IMR-90 (cell line): ENCODE results near the gene CBR4. TPM values are rescaled to one million over a fixed set of nuclear protein-coding genes. Genes with fewer than 3 reads are reported as not detected.

Source experiments
- ATAC-seq: fragments of 200-7000 bp; cut with Tn5 transposase; 2 replicates; pipeline ENCODE4 v1.9.1; 2020; ENCODE audit warnings: low read depth, mild to moderate bottlenecking, moderate library complexity
- BruUV-seq: library from RNA; stranded (reverse); fragments of 400-500 nt; replicated peaks from 2 replicates; lab custom pipeline; 2021; lab: Mats Ljungman, UMichigan
- CTCF ChIA-PET: fragments of 300-600 bp; formaldehyde crosslinking; extraction: SDS; loops from one replicate; lab custom pipeline; 2021; ENCODE audit warnings: antibody characterized with exemption; lab: Yijun Ruan, JAX
- POLR2A ChIA-PET: fragments of 300-600 bp; sonication (Branson Sonifier 250); formaldehyde crosslinking; loops from one replicate; lab custom pipeline; 2022; ENCODE audit warnings: antibody characterized with exemption; ENCODE audit not compliant: unreplicated experiment; lab: Charles Lee
- DNase-seq: peaks from one replicate; pipeline ENCODE4 v3.0.0; 2013
- H2AFZ ChIP-seq: replicated peaks from 2 replicates; pipeline ENCODE3; 2013; ENCODE audit warnings: low read length, mild to moderate bottlenecking; ENCODE audit not compliant: poor library complexity
- H2AK5ac ChIP-seq: 2 replicates; pipeline ENCODE4 v1.6.1; 2013; ENCODE audit warnings: low read depth, low read length, inconsistent platforms
- H2AK9ac ChIP-seq: replicated peaks from 2 replicates; pipeline ENCODE3; 2013; ENCODE audit warnings: mild to moderate bottlenecking, low read depth, low read length, moderate library complexity; ENCODE audit not compliant: poor library complexity
- H2BK120ac ChIP-seq: 2 replicates; pipeline ENCODE4 v1.6.1; 2013; ENCODE audit warnings: low read depth, low read length, inconsistent platforms
- H2BK15ac ChIP-seq: 3 replicates; pipeline ENCODE4 v1.6.1; 2013; ENCODE audit warnings: low read depth, low read length, inconsistent platforms
- H2BK20ac ChIP-seq: 2 replicates; pipeline ENCODE4 v1.6.1; 2013; ENCODE audit warnings: low read depth, mild to moderate bottlenecking, inconsistent platforms, low read length, moderate library complexity
- H2BK5ac ChIP-seq: 2 replicates; pipeline ENCODE4 v1.6.1; 2013; ENCODE audit warnings: mild to moderate bottlenecking, low read depth, low read length, inconsistent platforms; ENCODE audit not compliant: poor library complexity, severe bottlenecking
- H3K14ac ChIP-seq: replicated peaks from 2 replicates; pipeline ENCODE4 v1.6.1; 2013; ENCODE audit warnings: low read depth, low read length, inconsistent platforms
- H3K18ac ChIP-seq: 2 replicates; pipeline ENCODE4 v1.6.1; 2013; ENCODE audit warnings: low read depth, low read length, control low read depth
- H3K23ac ChIP-seq: 2 replicates; pipeline ENCODE4 v1.6.1; 2013; ENCODE audit warnings: low read depth, low read length, inconsistent platforms
- H3K27ac ChIP-seq: 2 replicates; pipeline ENCODE4 v1.5.1; 2013; ENCODE audit warnings: mild to moderate bottlenecking, control low read depth, low read length; ENCODE audit not compliant: insufficient read depth
- H3K27me3 ChIP-seq: 2 replicates; pipeline ENCODE4 v1.6.1; 2013; ENCODE audit warnings: low read length; ENCODE audit not compliant: control insufficient read depth, insufficient read depth
- H3K36me3 ChIP-seq: 2 replicates; pipeline ENCODE4 v1.6.1; 2013; ENCODE audit warnings: low read length, mixed read lengths; ENCODE audit not compliant: control insufficient read depth, insufficient read depth
- H3K4ac ChIP-seq: 2 replicates; pipeline ENCODE4 v1.6.1; 2013; ENCODE audit warnings: low read depth, low read length, inconsistent platforms
- H3K4me1 ChIP-seq: 2 replicates; pipeline ENCODE4 v1.6.1; 2013; ENCODE audit warnings: low read length, mixed read lengths; ENCODE audit not compliant: control insufficient read depth, insufficient read depth
- H3K4me2 ChIP-seq: 2 replicates; pipeline ENCODE4 v1.6.1; 2013; ENCODE audit warnings: low read depth, mild to moderate bottlenecking, control low read depth, low read length, moderate library complexity
- H3K4me3 ChIP-seq: 2 replicates; pipeline ENCODE4 v1.5.1; 2013; ENCODE audit warnings: low read depth, mild to moderate bottlenecking, control low read depth, low read length, moderate library complexity; ENCODE audit not compliant: insufficient read depth
- H3K56ac ChIP-seq: 2 replicates; pipeline ENCODE4 v1.6.1; 2013; ENCODE audit warnings: low read length, inconsistent platforms; ENCODE audit not compliant: insufficient read depth; ENCODE audit errors: extremely low read depth
- H3K79me1 ChIP-seq, 2 experiments: 2 replicates each; pipeline ENCODE4 v1.6.1; 2013; ENCODE audit warnings: low read length in 2 of 2, inconsistent platforms in 1 of 2, low read depth in 1 of 2
- H3K9ac ChIP-seq: 2 replicates; pipeline ENCODE4 v1.6.1; 2013; ENCODE audit warnings: low read depth, low read length, control low read depth
- H3K9me1 ChIP-seq: 2 replicates; pipeline ENCODE4 v1.6.1; 2013; ENCODE audit warnings: low read length, inconsistent platforms; ENCODE audit not compliant: insufficient read depth
- H3K9me3 ChIP-seq: 2 replicates; pipeline ENCODE4 v1.6.1; 2013; ENCODE audit warnings: low read length; ENCODE audit not compliant: control insufficient read depth, insufficient read depth
- H4K20me1 ChIP-seq: 2 replicates; pipeline ENCODE4 v1.6.1; 2013; ENCODE audit warnings: low read length, inconsistent platforms; ENCODE audit not compliant: insufficient read depth
- H4K5ac ChIP-seq: 2 replicates; pipeline ENCODE4 v1.6.1; 2013; ENCODE audit warnings: mild to moderate bottlenecking, low read depth, low read length, control low read depth
- H4K8ac ChIP-seq, 2 experiments: 2 replicates each; pipeline ENCODE4 v1.6.1; 2013; ENCODE audit warnings: low read depth in 2 of 2, low read length in 2 of 2, control low read depth in 1 of 2, inconsistent platforms in 1 of 2
- H4K91ac ChIP-seq: 2 replicates; pipeline ENCODE4 v1.6.1; 2013; ENCODE audit warnings: low read depth, low read length, inconsistent platforms; ENCODE audit not compliant: insufficient read depth
- CEBPB ChIP-seq: IDR thresholded peaks from 2 replicates; pipeline ENCODE4 v1.6.1; 2012; ENCODE audit warnings: low read depth, low read length, improper control_type of control experiment
- CHD1 ChIP-seq: IDR thresholded peaks from 2 replicates; pipeline ENCODE4 v1.6.1; 2012; ENCODE audit warnings: low read depth, low read length, improper control_type of control experiment
- CTCF ChIP-seq: conservative IDR thresholded peaks from 2 replicates; pipeline ENCODE4 v1.5.1; 2012; ENCODE audit warnings: mild to moderate bottlenecking, low read depth, low read length, improper control_type of control experiment
- MAZ ChIP-seq: IDR thresholded peaks from 2 replicates; pipeline ENCODE4 v1.6.1; 2012; ENCODE audit warnings: low read depth, mild to moderate bottlenecking, low read length, improper control_type of control experiment, moderate library complexity, borderline replicate concordance
- MXI1 ChIP-seq: IDR thresholded peaks from 2 replicates; pipeline ENCODE4 v1.6.1; 2012; ENCODE audit warnings: low read depth, mild to moderate bottlenecking, low read length, moderate library complexity, borderline replicate concordance
- POLR2A ChIP-seq: IDR thresholded peaks from 2 replicates; pipeline ENCODE4 v1.6.1; 2012; ENCODE audit warnings: mild to moderate bottlenecking, low read depth, low read length
- RAD21 ChIP-seq: IDR thresholded peaks from 2 replicates; pipeline ENCODE4 v1.6.1; 2012; ENCODE audit warnings: low read length, improper control_type of control experiment
- RCOR1 ChIP-seq: IDR thresholded peaks from 2 replicates; pipeline ENCODE4 v1.6.1; 2012; ENCODE audit warnings: mild to moderate bottlenecking, low read length, improper control_type of control experiment; ENCODE audit not compliant: insufficient replicate concordance
- SMC3 ChIP-seq: fragments of 150-350 bp; IDR thresholded peaks from 2 replicates; pipeline ENCODE4 v1.6.1; 2016; ENCODE audit warnings: low read depth, mild to moderate bottlenecking, antibody characterized with exemption, low read length, moderate library complexity
- WGBS, 2 experiments: methylation state at CpG; one replicate each; pipeline versions ENCODE4 v1.1.5 to v1.1.7; 2013; ENCODE audit warnings: missing lambda C conversion rate in 2 of 2; ENCODE audit not compliant: insufficient read length in 1 of 2; ENCODE audit errors: extremely low coverage in 2 of 2; 5-methylcytosine and 5-hydroxymethylcytosine counted together
- dilution Hi-C: fragments of 300-500 bp; cut with HindIII; formaldehyde crosslinking; loops from one replicate; pipeline ENCODE4 v1.14.3; 2018; ENCODE audit warnings: low sequenced_read_pairs; ENCODE audit not compliant: unreplicated experiment
- in situ Hi-C: fragments of 300-500 bp; cut with MboI; formaldehyde crosslinking; loops from 3 replicates; pipeline ENCODE4 v1.14.3; 2019; ENCODE audit warnings: low sequenced_read_pairs, inconsistent platforms, mixed read lengths
- intact Hi-C: fragments of 100-400 bp; cut with micrococcal nuclease; formaldehyde crosslinking; loops from 2 replicates; pipeline ENCODE4 v1.10.0; 2022
- polyA plus RNA-seq, 3 experiments: library from polyadenylated mRNA; depleted of rRNA; stranded (reverse); fragments of >200 nt; gene quantifications; 2 replicates each; pipeline ENCODE4 v1.2.3, GENCODE V29; 2012; ENCODE audit warnings: low replicate concordance in 1 of 3
- total RNA-seq: library from RNA; depleted of rRNA; stranded (reverse); fragments of >200 nt; gene quantifications from 2 replicates; pipeline ENCODE4 v1.2.3, GENCODE V29; 2012
- TF ChIP-seq, protein P1 (sequence below): fragments of 150-350 bp; IDR thresholded peaks from 2 replicates; pipeline ENCODE4 v1.6.1; 2016; ENCODE audit warnings: low read depth, mild to moderate bottlenecking, low read length, moderate library complexity, borderline replicate concordance
- TF ChIP-seq, protein P2 (sequence below): fragments of 150-350 bp; IDR thresholded peaks from 2 replicates; pipeline ENCODE4 v1.6.1; 2017; ENCODE audit warnings: mild to moderate bottlenecking, antibody characterized with exemption, low read length, low read depth

CBR4 gene
- total and polyA plus RNA-seq, 2 of the 4 experiments (the other 2 are of a cell fraction): 2.7 to 4.5 TPM

DNA sequence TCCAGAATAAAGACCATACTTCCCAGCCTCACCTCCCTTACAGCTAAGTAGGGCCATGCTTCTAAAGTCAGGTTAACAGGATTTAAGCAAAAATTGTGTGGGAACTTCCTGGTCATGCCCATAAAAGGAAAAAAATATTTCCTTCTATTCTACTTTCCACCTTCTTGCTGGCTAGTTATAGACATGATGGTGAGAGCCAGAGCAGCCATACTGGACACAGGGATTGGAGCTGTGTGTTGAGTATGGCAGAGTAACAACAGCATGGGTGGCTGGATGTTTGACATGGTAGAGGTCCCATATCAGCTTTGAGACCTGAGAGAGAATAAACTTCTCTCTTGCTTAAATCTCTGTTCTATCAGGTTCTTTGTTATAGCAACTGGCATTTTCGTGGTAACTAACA, 15.1 kb upstream of the CBR4 start:
- H4K5ac ChIP-seq: no peak overlapping the region
- H3K36me3 ChIP-seq: no peaks in the 10 kb centered on the region
- no peak overlapping the region; the same call in 1 of the 2 replicates for H2BK120ac ChIP-seq
- no peaks in the 10 kb centered on the region for H3K9me3 ChIP-seq
- no peak overlapping the region for H2AK9ac ChIP-seq
- dilution Hi-C loops: no loop called here
- no peak overlapping the region for H3K9ac ChIP-seq
- ChIA-PET POLR2A (no interaction called here), CTCF (interaction anchor here (0.9 to 1.4 kb wide), 6 partner anchors 15 to 541 kb away, joined by 3 to 6 read pairs (median 4); partner anchors contain the start of gene CBR4)
- H3K4me2 ChIP-seq: no peak overlapping the region
- H3K18ac ChIP-seq: no peak overlapping the region
- H3K23ac ChIP-seq: no peak overlapping the region
- no peak overlapping the region for H3K4ac ChIP-seq
- H2AK5ac ChIP-seq: peak overlapping the region; percentile 37; the same call in 1 of the 2 replicates
- no peak overlapping the region for H3K14ac ChIP-seq
- H3K56ac ChIP-seq: no peak overlapping the region
- intact Hi-C loops: loop anchor here (2.0 to 10.0 kb wide), 2 partner anchors 244 to 540 kb away; no protein-coding TSS in a partner anchor
- no peak overlapping the region for H2BK5ac ChIP-seq
- H4K91ac ChIP-seq: no peak overlapping the region
- no peak overlapping the region for H4K8ac ChIP-seq
- H3K79me1 ChIP-seq: no peaks in the 10 kb centered on the region
- H2BK15ac ChIP-seq: 0 out of 3 replicates have a peak overlapping the region, but pooled peaks have one; percentile 15
- TF ChIP-seq SMC3: no peak
- TF ChIP-seq MAZ: no peak
- TF ChIP-seq, protein P1, sequence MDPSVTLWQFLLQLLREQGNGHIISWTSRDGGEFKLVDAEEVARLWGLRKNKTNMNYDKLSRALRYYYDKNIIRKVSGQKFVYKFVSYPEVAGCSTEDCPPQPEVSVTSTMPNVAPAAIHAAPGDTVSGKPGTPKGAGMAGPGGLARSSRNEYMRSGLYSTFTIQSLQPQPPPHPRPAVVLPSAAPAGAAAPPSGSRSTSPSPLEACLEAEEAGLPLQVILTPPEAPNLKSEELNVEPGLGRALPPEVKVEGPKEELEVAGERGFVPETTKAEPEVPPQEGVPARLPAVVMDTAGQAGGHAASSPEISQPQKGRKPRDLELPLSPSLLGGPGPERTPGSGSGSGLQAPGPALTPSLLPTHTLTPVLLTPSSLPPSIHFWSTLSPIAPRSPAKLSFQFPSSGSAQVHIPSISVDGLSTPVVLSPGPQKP: no peak
- TF ChIP-seq CEBPB: no peak
- TF ChIP-seq CHD1: no peak
- no peak for TF ChIP-seq POLR2A
- no peak for TF ChIP-seq CTCF
- no peak for TF ChIP-seq MXI1
- TF ChIP-seq RAD21: no peak
- TF ChIP-seq, protein P2, sequence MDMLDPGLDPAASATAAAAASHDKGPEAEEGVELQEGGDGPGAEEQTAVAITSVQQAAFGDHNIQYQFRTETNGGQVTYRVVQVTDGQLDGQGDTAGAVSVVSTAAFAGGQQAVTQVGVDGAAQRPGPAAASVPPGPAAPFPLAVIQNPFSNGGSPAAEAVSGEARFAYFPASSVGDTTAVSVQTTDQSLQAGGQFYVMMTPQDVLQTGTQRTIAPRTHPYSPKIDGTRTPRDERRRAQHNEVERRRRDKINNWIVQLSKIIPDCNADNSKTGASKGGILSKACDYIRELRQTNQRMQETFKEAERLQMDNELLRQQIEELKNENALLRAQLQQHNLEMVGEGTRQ: no peak
- no peak for TF ChIP-seq RCOR1
- no peak overlapping the region for H2BK20ac ChIP-seq
- no peak overlapping the region for H2AFZ ChIP-seq
- no CpG with 5 or more reads among the region's 1 CpG for WGBS, 2 experiments
- H3K27ac ChIP-seq: no peak overlapping the region
- H3K4me3 ChIP-seq: no peak overlapping the region
- no peaks in the 10 kb centered on the region for H3K4me1 ChIP-seq
- H3K27me3 ChIP-seq: 0 out of 2 replicates have a peak, but pooled peaks cover 2% of the 10 kb centered on the region
- H4K20me1 ChIP-seq: no peaks in the 10 kb centered on the region
- in situ Hi-C loops: no loop called here
- no peaks in the 10 kb centered on the region for H3K9me1 ChIP-seq
- DNase-seq (no peak), ATAC-seq (peak; percentile 56; the same call in 1 of the 2 replicates)
- no TSS peak for BruUV-seq
